C4-2B (cell line): Measurements from ENCODE around the gene PER3.

Experiments used
- H3K27ac ChIP-seq: fragments of 450-650 bp; 2 replicates; pipeline ENCODE4 v1.5.1; 2017
- CTCF ChIP-seq: fragments of 450-650 bp; conservative IDR thresholded peaks from 2 replicates; pipeline ENCODE4 v1.5.1; 2017; ENCODE audit warnings: mild to moderate bottlenecking
- ZFX ChIP-seq: fragments of 450-650 bp; IDR thresholded peaks from 2 replicates; pipeline ENCODE4 v1.6.1; 2017

The PER3 gene

GRCh38 chr1:7852804-7853683 lies 69.0 kb downstream of the PER3 start, which contains the start of gene UTS2:
Gene UTS2 (minus strand): TSS chr1:7853065. CDS start chr1:7853003, 62 bp downstream.
- no peak within 1 kb of the TSS for H3K27ac ChIP-seq
- TF ChIP-seq CTCF (no peak), ZFX (no peak)

- TF ChIP-seq CTCF (no peak), ZFX (no peak)
These were observed 69.6 kb downstream of the PER3 start for GRCh38 chr1:7853684-7854026.

GRCh38 chr1:7856345-7856744 lies 72.3 kb downstream of the PER3 start:
- TF ChIP-seq CTCF (no peak), ZFX (no peak)
- no peak overlapping the region for H3K27ac ChIP-seq

More at GRCh38 chr1:7853684-7854026, 69.6 kb downstream of the PER3 start:
- H3K27ac ChIP-seq: no peak overlapping the region

- no peak overlapping the region for H3K27ac ChIP-seq
These were observed 72.9 kb downstream of the PER3 start for GRCh38 chr1:7857000-7857399.

GRCh38 chr1:7857985-7858384 lies 73.9 kb downstream of the PER3 start:
- no peak for TF ChIP-seq ZFX
- no peak for TF ChIP-seq CTCF
- H3K27ac ChIP-seq: no peak overlapping the region

More at GRCh38 chr1:7857000-7857399, 72.9 kb downstream of the PER3 start:
- no peak for TF ChIP-seq CTCF
- TF ChIP-seq ZFX: no peak

- no peak for TF ChIP-seq ZFX
- TF ChIP-seq CTCF: no peak
- H3K27ac ChIP-seq: no peak overlapping the region
These were observed 75.3 kb downstream of the PER3 start for GRCh38 chr1:7859406-7859805.

GRCh38 chr1:7860130-7860529 lies 76.0 kb downstream of the PER3 start:
- no peak overlapping the region for H3K27ac ChIP-seq

More at GRCh38 chr1:7860130-7860529, 76.0 kb downstream of the PER3 start:
- TF ChIP-seq CTCF: no peak
- TF ChIP-seq ZFX: no peak
